Liver (tissue), 9 donors: ENCODE results near the gene FTO. TPM values are rescaled to one million over a fixed set of nuclear protein-coding genes. Genes with fewer than 3 reads are reported as not detected.

ENCODE experiments used
- DNase-seq: peaks from one replicate; pipeline ENCODE4 v3.0.0-alpha.2; 2017; ENCODE audit warnings: low spot score
- H3K27ac ChIP-seq, 2 donors: one replicate each; pipeline ENCODE4 v1.7.0; 2013; ENCODE audit warnings: inconsistent platforms in 2 of 2, low read length in 2 of 2, control low read depth in 1 of 2, low read depth in 1 of 2, mild to moderate bottlenecking in 1 of 2
- H3K27me3 ChIP-seq, 4 donors: one replicate each; pipeline versions ENCODE4 v1.6.1 to v1.7.0; 2013; ENCODE audit warnings: low read length in 3 of 4, inconsistent platforms in 1 of 4, mild to moderate bottlenecking in 1 of 4, moderate library complexity in 1 of 4; ENCODE audit not compliant: control insufficient read depth in 4 of 4, insufficient read depth in 4 of 4
- H3K36me3 ChIP-seq, 4 donors: one replicate each; pipeline versions ENCODE4 v1.6.1 to v1.7.0; 2013; ENCODE audit warnings: low read length in 3 of 4, mild to moderate bottlenecking in 3 of 4, low read depth in 1 of 4, moderate library complexity in 1 of 4; ENCODE audit not compliant: control insufficient read depth in 4 of 4, insufficient read depth in 3 of 4
- H3K4me1 ChIP-seq, 4 donors: one replicate each; pipeline versions ENCODE4 v1.6.1 to v1.7.0; 2013; ENCODE audit warnings: low read length in 3 of 4, mild to moderate bottlenecking in 3 of 4, moderate library complexity in 1 of 4; ENCODE audit not compliant: control insufficient read depth in 4 of 4, insufficient read depth in 4 of 4
- H3K4me3 ChIP-seq, 3 donors: one replicate each; pipeline versions ENCODE4 v1.6.1 to v1.7.0; 2013; ENCODE audit warnings: low read length in 3 of 3, control low read depth in 1 of 3, low read depth in 1 of 3, mild to moderate bottlenecking in 1 of 3
- H3K9ac ChIP-seq, 2 donors: one replicate each; pipeline ENCODE4 v1.7.0; 2013; ENCODE audit warnings: low read length in 2 of 2, mild to moderate bottlenecking in 2 of 2, moderate library complexity in 2 of 2, control low read depth in 1 of 2, low read depth in 1 of 2
- H3K9me3 ChIP-seq, 4 donors: one replicate each; pipeline versions ENCODE4 v1.6.1 to v1.7.0; 2013; ENCODE audit warnings: low read length in 3 of 4; ENCODE audit not compliant: control insufficient read depth in 4 of 4
- ATF3 ChIP-seq: IDR thresholded peaks from 2 replicates; pipeline ENCODE4 v1.6.1; 2016; ENCODE audit warnings: antibody characterized with exemption
- CTCF ChIP-seq: fragments of 150-350 bp; IDR thresholded peaks from 2 replicates; pipeline ENCODE4 v1.5.1; 2017; ENCODE audit warnings: improper control_type of control experiment, low read depth, low read length; ENCODE audit not compliant: missing input control
- EGR1 ChIP-seq, 2 donors: IDR thresholded peaks; 2 replicates each; pipeline ENCODE4 v1.6.1; 2016 to 2018; ENCODE audit warnings: antibody characterized with exemption in 2 of 2, low read depth in 2 of 2
- FOXA1 ChIP-seq: IDR thresholded peaks from 2 replicates; pipeline ENCODE4 v1.6.1; 2016; ENCODE audit warnings: antibody characterized with exemption
- FOXA2 ChIP-seq: IDR thresholded peaks from 2 replicates; pipeline ENCODE4 v1.6.1; 2016; ENCODE audit warnings: antibody characterized with exemption
- GABPA ChIP-seq, 2 donors: IDR thresholded peaks in 1 of 2; conservative IDR thresholded peaks in 1 of 2; 2 replicates each; pipeline ENCODE4 v1.6.1; 2016; ENCODE audit warnings: antibody characterized with exemption in 2 of 2, mild to moderate bottlenecking in 1 of 2, moderate library complexity in 1 of 2
- HNF4A ChIP-seq, 2 donors: conservative IDR thresholded peaks; 2 replicates each; pipeline ENCODE4 v1.6.1; 2016; ENCODE audit warnings: antibody characterized with exemption in 2 of 2, mild to moderate bottlenecking in 2 of 2
- HNF4G ChIP-seq: IDR thresholded peaks from 2 replicates; pipeline ENCODE4 v1.6.1; 2016; ENCODE audit warnings: antibody characterized with exemption
- JUND ChIP-seq, 2 donors: IDR thresholded peaks; 2 replicates each; pipeline ENCODE4 v1.6.1; 2016; ENCODE audit warnings: antibody characterized with exemption in 2 of 2
- MAX ChIP-seq: IDR thresholded peaks from 2 replicates; pipeline ENCODE4 v1.6.1; 2016; ENCODE audit warnings: antibody characterized with exemption
- NR2F2 ChIP-seq: IDR thresholded peaks from 2 replicates; pipeline ENCODE4 v1.6.1; 2016; ENCODE audit warnings: antibody characterized with exemption
- RAD21 ChIP-seq, 2 donors: IDR thresholded peaks; 2 replicates each; pipeline ENCODE4 v1.6.1; 2016; ENCODE audit warnings: antibody characterized with exemption in 2 of 2, mild to moderate bottlenecking in 2 of 2
- REST ChIP-seq: IDR thresholded peaks from 2 replicates; pipeline ENCODE4 v1.6.1; 2016; ENCODE audit warnings: antibody characterized with exemption, mild to moderate bottlenecking
- RXRA ChIP-seq, 2 donors: IDR thresholded peaks; 2 replicates each; pipeline ENCODE4 v1.6.1; 2017 to 2018; ENCODE audit warnings: antibody characterized with exemption in 2 of 2, mild to moderate bottlenecking in 1 of 2
- SP1 ChIP-seq: IDR thresholded peaks from 2 replicates; pipeline ENCODE4 v1.6.1; 2018; ENCODE audit warnings: antibody characterized with exemption, mild to moderate bottlenecking
- TAF1 ChIP-seq: conservative IDR thresholded peaks from 2 replicates; pipeline ENCODE4 v1.6.1; 2016; ENCODE audit warnings: antibody characterized with exemption, mild to moderate bottlenecking
- YY1 ChIP-seq: IDR thresholded peaks from 2 replicates; pipeline ENCODE4 v1.6.1; 2016; ENCODE audit warnings: antibody characterized with exemption, mild to moderate bottlenecking
- ZBTB33 ChIP-seq: IDR thresholded peaks from 2 replicates; pipeline ENCODE4 v1.6.1; 2016; ENCODE audit warnings: antibody characterized with exemption
- WGBS: extraction: QIAGEN DNeasy Blood & Tissue Kit; methylation state at CpG from one replicate; pipeline ENCODE4 v1.1.7; 2013; 5-methylcytosine and 5-hydroxymethylcytosine counted together
- polyA plus RNA-seq, 2 donors: library from polyadenylated mRNA; stranded (reverse) in 1 of 2; unstranded in 1 of 2; fragments of 200-250 nt in 1 of 2; fragments of >200 nt in 1 of 2; fragmentation: Nextera tagmentation in 1 of 2; extraction: Ambion mirVana in 1 of 2; gene quantifications; one replicate each; pipeline versions ENCODE4 v1.2.1 to v1.2.3, GENCODE V29; 2013 to 2015
- total RNA-seq, 2 donors: library from RNA; depleted of rRNA; stranded (reverse); fragments of >200 nt; gene quantifications; one replicate each; pipeline ENCODE4 v1.2.3, GENCODE V29; 2014
- donor health status: healthy.
- donor health status: healthy.
- donor health status: healthy.
- donor health status: healthy.
- donor health status: healthy.

The FTO gene
- total and polyA plus RNA-seq, 4 donors = 12.0 to 54.2 (median 24.6) TPM

GRCh38 chr16:53707671-53708070, 3.7 kb downstream of the FTO start:
- no peaks in the 10 kb centered on the region for H3K36me3 ChIP-seq
- TF ChIP-seq HNF4G (no peak), GABPA (IDR thresholded peaks at IDR 0.05 in 1 of 2, conservative IDR thresholded peaks at IDR 0.05 in 1 of 2) (no peak), JUND (IDR thresholded peaks at IDR 0.05) (no peak), ATF3 (no peak), FOXA1 (no peak), RXRA (IDR thresholded peaks at IDR 0.05) (no peak), EGR1 (IDR thresholded peaks at IDR 0.05; ENCODE audit: low read depth in 2 of 2) (no peak), HNF4A (conservative IDR thresholded peaks at IDR 0.05) (no peak), REST (no peak), CTCF (no peak), ZBTB33 (no peak), NR2F2 (no peak), SP1 (no peak), RAD21 (IDR thresholded peaks at IDR 0.05) (no peak), MAX (no peak), FOXA2 (no peak), TAF1 (no peak), YY1 (no peak)
- no peak overlapping the region for H3K9ac ChIP-seq

More at GRCh38 chr16:53707671-53708070, 3.7 kb downstream of the FTO start:
- no peak overlapping the region for H3K27ac ChIP-seq
- no peaks in the 10 kb centered on the region for H3K9me3 ChIP-seq
- H3K4me3 ChIP-seq = no peak overlapping the region
- WGBS = 91% methylated on average over 3 of the region's 3 CpGs
- peaks cover 0 to 17% (median 10%) of the 10 kb centered on the region in 4 donors for H3K4me1 ChIP-seq
- no peak for DNase-seq
- H3K27me3 ChIP-seq = no peaks in the 10 kb centered on the region
